Lower leg skin (tissue), 4 donors: ENCODE measurements around the gene KIF26B. TPM values are rescaled to one million over a fixed set of nuclear protein-coding genes. Genes with fewer than 3 reads are reported as not detected.
"Not testable (repeated sequence)": the region's sequence is repeated elsewhere in the genome, so short reads cannot be mapped to it uniquely, and the experiment has no call there.

Experiments
- DNase-seq, 2 donors: peaks; one replicate each; pipeline ENCODE4 v3.0.0-alpha.2; 2019; ENCODE audit warnings: low spot score in 2 of 2
- H3K4me3 ChIP-seq: fragments of 200-600 bp; sonication (generic); 2 replicates; pipeline ENCODE4 v1.5.1; 2017; ENCODE audit warnings: mild to moderate bottlenecking, low read depth; ENCODE audit not compliant: poor library complexity, severe bottlenecking
- CTCF ChIP-seq, 3 donors: fragments of 450-650 bp; IDR thresholded peaks; one replicate each; pipeline ENCODE4 v1.5.1; 2016; ENCODE audit warnings: antibody characterized with exemption in 3 of 3, mild to moderate bottlenecking in 3 of 3, moderate library complexity in 2 of 3
- POLR2A ChIP-seq, 2 donors: fragments of 450-650 bp; IDR thresholded peaks; one replicate each; pipeline ENCODE4 v1.6.1; 2016 to 2017; ENCODE audit warnings: antibody characterized with exemption in 2 of 2, mild to moderate bottlenecking in 1 of 2, moderate library complexity in 1 of 2
- WGBS, 2 donors: methylation state at CpG; one replicate each; pipeline ENCODE4 v1.1.5; 2018; 5-methylcytosine and 5-hydroxymethylcytosine counted together
- intact Hi-C: fragments of 100-400 bp; cut with DNase I; formaldehyde crosslinking; loops from one replicate; pipeline ENCODE4 v1.15.0; 2023; ENCODE audit warnings: low total_unique reads
- total RNA-seq, 4 donors: library from RNA; depleted of rRNA; stranded (reverse); fragments of >200 nt; gene quantifications; one replicate each; pipeline ENCODE4 v1.1.0, GENCODE V29; 2016

Gene KIF26B
- total RNA-seq, 4 donors from 2014 or later, result 3.9 to 6.6 (median 5.7) TPM

- intact Hi-C loops, result no loop called here
- no peak overlapping the region for H3K4me3 ChIP-seq
- DNase-seq, result peak in 1 of 2 donors; percentile 34
- TF ChIP-seq POLR2A (IDR thresholded peaks at IDR 0.05), result no peak
- no peak for TF ChIP-seq CTCF (IDR thresholded peaks at IDR 0.05)
- WGBS, 2 donors, result 64 to 69% methylated on average over 6 of the region's 6 CpGs
These were observed 549.6 kb downstream of the KIF26B start for GRCh38 chr1:245704341-245704740.

DNA sequence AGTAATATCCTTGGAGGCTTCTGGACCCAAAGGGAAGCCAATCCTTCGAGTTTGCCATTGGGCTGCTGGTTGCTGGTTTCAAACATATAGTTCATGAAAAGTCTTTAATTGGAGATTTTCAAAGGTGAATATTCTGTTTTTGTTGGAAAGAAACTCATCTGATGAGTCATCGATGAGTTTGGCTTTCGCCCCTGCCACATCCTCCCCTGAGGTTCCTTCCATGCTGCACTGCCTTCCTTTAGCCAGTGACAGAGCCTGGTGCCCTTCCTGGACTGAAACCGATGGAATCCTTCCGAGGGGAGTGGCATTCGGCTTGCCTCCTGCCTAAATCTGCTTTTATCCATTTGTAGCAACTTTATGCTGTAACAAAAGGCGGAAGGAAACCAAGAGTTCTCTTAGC lies 550.0 kb downstream of the KIF26B start:
- intact Hi-C loops, result no loop called here
- H3K4me3 ChIP-seq, result no peak overlapping the region
- peak in 1 of 2 donors; percentile 20 for DNase-seq
- TF ChIP-seq POLR2A (IDR thresholded peaks at IDR 0.05) (no peak), CTCF (IDR thresholded peaks at IDR 0.05) (no peak)
- WGBS, 2 donors, result 57 to 80% methylated on average over 7 of the region's 7 CpGs

- TF ChIP-seq POLR2A (IDR thresholded peaks at IDR 0.05) (no peak), CTCF (IDR thresholded peaks at IDR 0.05) (no peak)
- H3K4me3 ChIP-seq, result no peak overlapping the region
- WGBS, 2 donors, result 87 to 93% methylated on average over 5 of the region's 5 CpGs
- intact Hi-C loops, result no loop called here
- DNase-seq, result peak in 1 of 2 donors; percentile 81
These were observed 553.2 kb downstream of the KIF26B start for GRCh38 chr1:245707941-245708340.

DNA sequence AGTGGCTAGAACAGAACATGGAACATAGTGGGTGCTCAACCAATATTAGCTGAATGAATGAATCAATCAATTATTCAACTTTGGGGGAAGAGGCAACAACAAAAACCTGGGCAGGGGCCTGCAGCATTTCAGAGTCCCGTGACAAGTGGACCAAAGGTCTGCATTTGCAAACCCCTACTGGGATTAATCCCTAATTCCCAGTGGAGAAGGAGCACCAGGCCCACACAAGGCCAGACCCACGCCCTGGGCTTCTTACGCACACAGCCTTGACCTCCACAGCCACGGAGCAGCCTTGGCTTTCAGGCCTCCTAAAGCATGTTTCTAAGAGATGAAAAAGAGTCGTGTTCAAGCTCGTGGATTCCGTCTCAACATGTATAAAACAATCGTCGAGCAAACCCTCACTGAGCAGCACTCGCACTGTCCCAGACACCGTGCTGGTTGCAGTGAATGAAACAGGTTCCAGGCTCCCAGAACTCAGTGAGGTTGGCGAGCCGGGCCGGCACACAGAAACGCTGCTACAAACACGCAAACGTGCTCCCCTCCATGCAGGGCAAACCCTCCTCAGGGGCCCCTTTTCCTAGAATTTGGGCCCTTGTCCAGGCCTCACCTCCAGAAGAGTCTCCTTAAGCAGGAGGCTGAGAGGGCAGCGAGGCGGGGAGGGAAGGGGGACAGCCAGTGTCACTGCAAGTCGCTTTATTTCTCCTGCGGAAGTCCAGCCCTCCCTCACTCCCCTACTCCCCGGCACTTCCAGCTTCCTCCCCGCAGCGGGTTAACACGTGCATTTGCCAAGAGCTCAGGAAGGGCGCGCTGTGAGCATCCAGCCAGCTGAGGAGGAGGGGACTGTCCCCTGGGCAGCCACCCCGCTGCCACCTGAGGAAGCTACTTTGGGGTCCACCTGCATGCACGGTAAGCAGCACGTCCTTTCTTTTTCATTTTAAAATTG lies 556.4 kb downstream of the KIF26B start:
- H3K4me3 ChIP-seq, result no peak overlapping the region
- WGBS, 2 donors, result 56 to 69% methylated on average over 30 of the region's 30 CpGs
- no peak for TF ChIP-seq CTCF (IDR thresholded peaks at IDR 0.05)
- no peak for TF ChIP-seq POLR2A (IDR thresholded peaks at IDR 0.05)
- DNase-seq, result no peak
- intact Hi-C loops, result no loop called here

- intact Hi-C loops, H3K4me3 ChIP-seq, DNase-seq: not testable (repeated sequence)
- WGBS, 2 donors, result 89 to 95% methylated on average over 3 of the region's 3 CpGs
These were observed 559.2 kb downstream of the KIF26B start for GRCh38 chr1:245714027-245714426.

DNA sequence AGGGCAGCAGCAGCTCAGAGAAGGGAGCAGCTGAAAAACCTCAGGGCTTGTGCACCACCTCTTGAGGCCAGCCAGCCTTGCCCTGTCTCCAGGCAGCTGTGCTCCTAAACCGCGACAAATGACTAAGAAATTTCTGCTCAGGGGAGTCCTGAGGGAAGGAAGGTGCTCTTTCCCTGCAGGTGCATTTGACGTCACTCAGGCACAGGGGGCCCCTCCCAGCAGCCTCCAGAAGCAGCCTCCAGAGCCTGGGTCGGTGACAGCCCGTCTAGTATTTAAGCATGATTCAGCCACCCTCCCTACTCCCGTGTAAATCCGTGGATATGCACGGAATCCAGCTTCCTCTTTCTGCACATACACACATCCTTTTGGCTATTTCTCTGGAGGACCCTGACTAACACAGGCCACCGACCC lies 560.5 kb downstream of the KIF26B start:
- intact Hi-C loops, result no loop called here
- 48 to 65% methylated on average over 9 of the region's 9 CpGs for WGBS, 2 donors
- TF ChIP-seq POLR2A (IDR thresholded peaks at IDR 0.05), result no peak
- no peak for TF ChIP-seq CTCF (IDR thresholded peaks at IDR 0.05)
- H3K4me3 ChIP-seq, result no peak overlapping the region
- no peak for DNase-seq
